GM12872 (cell line): ENCODE data around the gene TSPAN6.

ENCODE experiments used
- CTCF ChIP-seq: IDR thresholded peaks from 3 replicates; pipeline ENCODE4 v1.5.1; 2011; ENCODE audit warnings: low read depth, mild to moderate bottlenecking, low read length, moderate library complexity; ENCODE audit not compliant: insufficient read depth

The TSPAN6 gene

GRCh38 chrX:100647095-100647494, 10.5 kb upstream of the TSPAN6 start:
- no peak for TF ChIP-seq CTCF

- TF ChIP-seq CTCF = no peak
These were observed 8.5 kb upstream of the TSPAN6 start for GRCh38 chrX:100645106-100645505.

- no peak for TF ChIP-seq CTCF
These were observed 7.6 kb upstream of the TSPAN6 start, which contains the start of gene SRPX2 for GRCh38 chrX:100643956-100644860. Gene SRPX2 (plus strand): TSS chrX:100644199. CDS start chrX:100646323, 2,124 bp downstream.

- no peak for TF ChIP-seq CTCF
These were observed 6.6 kb upstream of the TSPAN6 start for GRCh38 chrX:100643212-100643611.

- no peak for TF ChIP-seq CTCF
These were observed 5.7 kb upstream of the TSPAN6 start for GRCh38 chrX:100642290-100642689.

- TF ChIP-seq CTCF = no peak
These were observed 651 bp downstream of the TSPAN6 start for GRCh38 chrX:100635989-100636320.

GRCh38 chrX:100635040-100635439, 1.6 kb downstream of the TSPAN6 start:
- no peak for TF ChIP-seq CTCF
